ENCODE data around the gene EIF4EBP3.

The EIF4EBP3 gene

GRCh38 chr5:140556438-140556837 is 9.0 kb downstream of the EIF4EBP3 start:
- TF ChIP-seq FOXM1 (IDR thresholded peaks at IDR 0.05; ENCODE audit: borderline replicate concordance, low read depth) = no peak
- no peak for TF ChIP-seq REST (IDR thresholded peaks at IDR 0.05; ENCODE audit: low read depth)
- TF ChIP-seq USF1 (IDR thresholded peaks at IDR 0.05) = no peak
- TF ChIP-seq CEBPB (IDR thresholded peaks at IDR 0.05) = no peak
- TF ChIP-seq TCF12 (IDR thresholded peaks at IDR 0.05; ENCODE audit: low read depth) = no peak
- no peak for TF ChIP-seq EP300 (IDR thresholded peaks at IDR 0.05; ENCODE audit: borderline replicate concordance)
- TF ChIP-seq TEAD4 (IDR thresholded peaks at IDR 0.05) = no peak
- TF ChIP-seq YY1 (IDR thresholded peaks at IDR 0.05; ENCODE audit: low read depth) = no peak
- TF ChIP-seq TAF1 (IDR thresholded peaks at IDR 0.05; ENCODE audit: low read depth) = no peak
- no peak for TF ChIP-seq MAX (IDR thresholded peaks at IDR 0.05)
- no peak for TF ChIP-seq RAD21 (IDR thresholded peaks at IDR 0.05; ENCODE audit: low read depth)
- TF ChIP-seq ZBTB7A (IDR thresholded peaks at IDR 0.05; ENCODE audit: low read depth) = no peak
- no peak for TF ChIP-seq EGR1 (IDR thresholded peaks at IDR 0.05)
- no peak for TF ChIP-seq NFIC (IDR thresholded peaks at IDR 0.05)
- TF ChIP-seq CREB1 (IDR thresholded peaks at IDR 0.05; ENCODE audit: low read depth) = no peak

- TF ChIP-seq EGR1 (IDR thresholded peaks at IDR 0.05) (no peak; the same call in 1 of the 2 replicates), ZBTB7A (IDR thresholded peaks at IDR 0.05; ENCODE audit: low read depth) (0 out of 2 replicates have a peak, but pooled peaks have one; percentile 38), MAX (IDR thresholded peaks at IDR 0.05) (peak; percentile 62), NFIC (IDR thresholded peaks at IDR 0.05) (no peak), RAD21 (IDR thresholded peaks at IDR 0.05; ENCODE audit: low read depth) (no peak), FOXM1 (IDR thresholded peaks at IDR 0.05; ENCODE audit: borderline replicate concordance, low read depth) (no peak), EP300 (IDR thresholded peaks at IDR 0.05; ENCODE audit: borderline replicate concordance) (no peak; the same call in 1 of the 2 replicates), CREB1 (IDR thresholded peaks at IDR 0.05; ENCODE audit: low read depth) (peak; percentile 85), YY1 (IDR thresholded peaks at IDR 0.05; ENCODE audit: low read depth) (peak; percentile 78), TCF12 (IDR thresholded peaks at IDR 0.05; ENCODE audit: low read depth) (peak; percentile 50; the same call in 1 of the 2 replicates), USF1 (IDR thresholded peaks at IDR 0.05) (peak; percentile 51), REST (IDR thresholded peaks at IDR 0.05; ENCODE audit: low read depth) (peak; percentile 27; the same call in 1 of the 2 replicates), CEBPB (IDR thresholded peaks at IDR 0.05) (no peak), TAF1 (IDR thresholded peaks at IDR 0.05; ENCODE audit: low read depth) (peak; percentile 90), TEAD4 (IDR thresholded peaks at IDR 0.05) (peak; percentile 12)
These were observed 9.8 kb downstream of the EIF4EBP3 start, which contains the start of gene SRA1 for GRCh38 chr5:140557136-140557805. Gene SRA1, minus strand, starts transcription at chr5:140557473. Its CDS starts 21 bp downstream, at chr5:140557452.

GRCh38 chr5:140557965-140558364 is 10.5 kb downstream of the EIF4EBP3 start:
- TF ChIP-seq USF1 (IDR thresholded peaks at IDR 0.05) (no peak), TEAD4 (IDR thresholded peaks at IDR 0.05) (no peak), CREB1 (IDR thresholded peaks at IDR 0.05; ENCODE audit: low read depth) (no peak), NFIC (IDR thresholded peaks at IDR 0.05) (no peak), CEBPB (IDR thresholded peaks at IDR 0.05) (no peak), REST (IDR thresholded peaks at IDR 0.05; ENCODE audit: low read depth) (no peak), FOXM1 (IDR thresholded peaks at IDR 0.05; ENCODE audit: borderline replicate concordance, low read depth) (no peak), TAF1 (IDR thresholded peaks at IDR 0.05; ENCODE audit: low read depth) (no peak), RAD21 (IDR thresholded peaks at IDR 0.05; ENCODE audit: low read depth) (no peak), ZBTB7A (IDR thresholded peaks at IDR 0.05; ENCODE audit: low read depth) (no peak), MAX (IDR thresholded peaks at IDR 0.05) (no peak), TCF12 (IDR thresholded peaks at IDR 0.05; ENCODE audit: low read depth) (no peak)
